NCI-H146 treated with DMSO at 0.1 percent for 48 hours (cell line): ENCODE results near the gene MOB3B.
"Not testable (repeated sequence)": the region's sequence is repeated elsewhere in the genome, so short reads cannot be mapped to it uniquely, and the experiment has no call there.

Experiments
- DNase-seq: peaks from one replicate; lab custom pipeline; 2025; ENCODE audit not compliant: unreplicated experiment; lab: John Stamatoyannopoulos, UW

The MOB3B gene

GRCh38 chr9:27426511-27427271 is 102.9 kb downstream of the MOB3B start:
- peak; percentile 82 for DNase-seq

- DNase-seq = peak; percentile 92
Observed at GRCh38 chr9:27425827-27426510, 103.6 kb downstream of the MOB3B start.

GRCh38 chr9:27423915-27424710 is 105.5 kb downstream of the MOB3B start:
- DNase-seq = no peak

GRCh38 chr9:27422279-27422834 is 107.3 kb downstream of the MOB3B start:
- no peak for DNase-seq

- DNase-seq = no peak
Observed at GRCh38 chr9:27421577-27421976, 108.0 kb downstream of the MOB3B start.

GRCh38 chr9:27419558-27419957 is 110.1 kb downstream of the MOB3B start:
- DNase-seq = not testable (repeated sequence)

- no peak for DNase-seq
Observed at GRCh38 chr9:27414220-27414761, 115.3 kb downstream of the MOB3B start.

- no peak for DNase-seq
Observed at GRCh38 chr9:27413511-27414219, 115.9 kb downstream of the MOB3B start.

- DNase-seq = no peak
Observed at GRCh38 chr9:27412963-27413362, 116.7 kb downstream of the MOB3B start.

GRCh38 chr9:27412081-27412480 is 117.5 kb downstream of the MOB3B start:
- no peak for DNase-seq

GRCh38 chr9:27408482-27408881 is 121.1 kb downstream of the MOB3B start:
- DNase-seq = no peak

- no peak for DNase-seq
Observed at GRCh38 chr9:27408001-27408400, 121.6 kb downstream of the MOB3B start.

GRCh38 chr9:27407491-27407890 is 122.1 kb downstream of the MOB3B start:
- DNase-seq = no peak

- no peak for DNase-seq
Observed at GRCh38 chr9:27404661-27405060, 125.0 kb downstream of the MOB3B start.

- no peak for DNase-seq
Observed at GRCh38 chr9:27402626-27403025, 127.0 kb downstream of the MOB3B start.

GRCh38 chr9:27400334-27400880 is 129.2 kb downstream of the MOB3B start:
- DNase-seq = no peak

- DNase-seq = peak; percentile 85
Observed at GRCh38 chr9:27398982-27399653, 130.5 kb downstream of the MOB3B start.

GRCh38 chr9:27396495-27396894 is 133.1 kb downstream of the MOB3B start:
- DNase-seq = no peak

GRCh38 chr9:27395484-27395921 is 134.1 kb downstream of the MOB3B start:
- no peak for DNase-seq

GRCh38 chr9:27394826-27395201 is 134.8 kb downstream of the MOB3B start:
- no peak for DNase-seq
